Activated naive CD8-positive, alpha-beta T cell treated with anti-CD3 and anti-CD28 coated beads for 36 hours (primary cell): ENCODE data around the gene NKAPL. TPM values are rescaled to one million over a fixed set of nuclear protein-coding genes. Genes with fewer than 3 reads are reported as not detected.
A peak's percentile ranks its signal among the peaks of the same experiment; 100 is the strongest.

Experiments
- DNase-seq: peaks from one replicate; pipeline ENCODE4 v3.0.0; 2021
- H3K27ac Mint-ChIP-seq: one replicate; pipeline ENCODE4 v1.8.0; 2022; ENCODE audit warnings: mild to moderate bottlenecking, moderate library complexity, mixed read lengths
- H3K27me3 Mint-ChIP-seq: one replicate; pipeline ENCODE4 v1.8.0; 2022; ENCODE audit warnings: mild to moderate bottlenecking, mixed read lengths
- H3K36me3 Mint-ChIP-seq: one replicate; pipeline ENCODE4 v1.8.0; 2021; ENCODE audit warnings: mild to moderate bottlenecking, mixed read lengths
- H3K4me1 Mint-ChIP-seq: one replicate; pipeline ENCODE4 v1.8.0; 2021; ENCODE audit warnings: mixed read lengths
- H3K4me3 Mint-ChIP-seq: one replicate; pipeline ENCODE4 v1.8.0; 2022; ENCODE audit warnings: mild to moderate bottlenecking, moderate library complexity, mixed read lengths
- H3K9me3 Mint-ChIP-seq: one replicate; pipeline ENCODE4 v1.8.0; 2022; ENCODE audit warnings: mixed read lengths
- total RNA-seq, 2 experiments: library from RNA; stranded (reverse); gene quantifications; one replicate each; pipeline ENCODE4 v1.2.3, GENCODE V29; 2021

The NKAPL gene
- total RNA-seq: under 1 TPM; 0.46 to 0.64 TPM

DNA sequence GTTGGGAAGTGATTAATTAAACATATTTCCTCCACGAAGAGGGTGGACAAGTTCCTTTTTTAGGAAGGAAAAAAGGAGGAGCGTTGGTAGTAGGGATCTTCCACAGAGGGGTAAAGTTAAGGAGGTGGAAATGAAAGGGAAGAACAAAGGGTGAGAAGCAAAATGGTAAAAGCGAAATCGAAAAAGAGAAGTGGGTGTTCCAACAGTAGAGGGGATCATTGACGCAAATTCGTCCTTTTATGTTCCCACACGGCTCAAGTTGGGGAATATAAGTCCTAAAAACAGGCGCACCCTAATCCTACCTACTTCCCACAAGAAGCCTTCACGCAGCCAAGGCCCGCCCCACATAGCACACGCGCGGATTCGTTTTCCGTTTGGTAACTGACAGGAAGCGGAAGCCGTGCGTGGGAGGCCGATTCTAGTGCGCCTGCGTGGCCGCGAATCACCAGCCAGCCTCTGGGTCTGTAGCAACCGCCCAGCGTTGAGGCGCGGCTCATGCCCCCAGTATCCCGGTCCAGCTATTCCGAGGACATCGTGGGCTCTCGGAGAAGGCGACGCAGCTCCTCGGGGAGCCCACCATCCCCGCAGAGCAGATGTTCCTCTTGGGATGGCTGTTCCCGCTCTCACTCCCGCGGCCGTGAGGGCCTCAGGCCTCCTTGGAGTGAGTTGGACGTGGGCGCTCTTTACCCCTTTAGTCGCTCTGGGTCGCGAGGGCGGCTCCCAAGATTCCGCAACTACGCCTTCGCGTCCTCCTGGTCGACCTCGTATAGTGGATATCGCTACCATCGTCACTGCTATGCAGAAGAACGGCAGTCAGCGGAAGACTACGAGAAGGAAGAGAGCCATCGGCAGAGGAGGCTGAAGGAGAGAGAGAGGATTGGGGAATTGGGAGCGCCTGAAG, at the start of gene NKAPL:
TSS of gene NKAPL (plus strand) at position 421 of the 901 bp plus-strand sequence. CDS start at position 496, 75 bp downstream.
- peak within 1 kb of the TSS; percentile 65 for H3K27ac Mint-ChIP-seq
- H3K9me3 Mint-ChIP-seq: peaks cover 16% of the 10 kb centered on the region
- H3K4me1 Mint-ChIP-seq: peaks cover 7% of the 10 kb centered on the region
- DNase-seq: peak; percentile 68
- peak within 1 kb of the TSS; percentile 55 for H3K4me3 Mint-ChIP-seq
- H3K27me3 Mint-ChIP-seq: peaks cover 4% of the 10 kb centered on the region
- peaks cover 16% of the 10 kb centered on the region for H3K36me3 Mint-ChIP-seq

DNA sequence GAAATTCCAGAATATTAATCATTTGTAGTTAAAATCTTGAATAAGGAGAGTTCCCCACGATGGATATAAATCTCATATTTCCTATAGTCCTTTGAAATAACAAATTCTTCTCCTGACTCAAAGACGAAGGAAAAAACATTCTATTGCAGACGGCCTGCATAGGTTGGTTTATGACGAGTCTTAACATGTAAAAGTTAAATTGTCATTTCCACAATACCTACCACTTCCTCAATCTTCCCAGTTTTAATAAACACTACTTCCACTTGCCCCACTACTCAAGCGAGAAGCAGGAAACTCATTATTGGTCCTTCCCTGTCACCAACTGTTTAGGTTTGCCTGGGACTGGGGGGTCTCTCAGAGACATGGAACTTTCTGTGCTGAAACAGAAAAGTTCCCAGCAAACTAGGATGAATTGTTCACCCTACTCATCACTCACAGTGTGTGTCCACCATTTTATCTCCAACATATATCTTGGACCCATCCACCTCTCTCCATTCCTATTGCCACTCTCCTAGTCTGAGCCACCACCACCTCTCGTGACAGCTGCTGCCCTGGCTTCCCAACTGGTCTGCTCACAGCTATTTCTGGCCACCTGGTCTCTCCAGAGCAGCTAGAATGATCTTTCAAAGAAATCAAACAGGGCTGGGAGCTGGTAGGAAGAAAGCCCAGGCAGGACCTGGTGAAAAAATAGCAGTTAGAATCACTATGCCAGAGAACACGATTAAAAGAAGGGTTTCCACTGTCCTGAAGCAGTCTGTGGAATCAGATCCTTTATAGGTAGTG, 49.2 kb upstream of the NKAPL start:
- Mint-ChIP-seq H3K27ac (no peak overlapping the region), H3K4me1 (peaks cover 28% of the 10 kb centered on the region), H3K9me3 (peaks cover 12% of the 10 kb centered on the region), H3K27me3 (peaks cover 95% of the 10 kb centered on the region), H3K36me3 (peaks cover 1% of the 10 kb centered on the region), H3K4me3 (no peak overlapping the region)
- no peak for DNase-seq

DNA sequence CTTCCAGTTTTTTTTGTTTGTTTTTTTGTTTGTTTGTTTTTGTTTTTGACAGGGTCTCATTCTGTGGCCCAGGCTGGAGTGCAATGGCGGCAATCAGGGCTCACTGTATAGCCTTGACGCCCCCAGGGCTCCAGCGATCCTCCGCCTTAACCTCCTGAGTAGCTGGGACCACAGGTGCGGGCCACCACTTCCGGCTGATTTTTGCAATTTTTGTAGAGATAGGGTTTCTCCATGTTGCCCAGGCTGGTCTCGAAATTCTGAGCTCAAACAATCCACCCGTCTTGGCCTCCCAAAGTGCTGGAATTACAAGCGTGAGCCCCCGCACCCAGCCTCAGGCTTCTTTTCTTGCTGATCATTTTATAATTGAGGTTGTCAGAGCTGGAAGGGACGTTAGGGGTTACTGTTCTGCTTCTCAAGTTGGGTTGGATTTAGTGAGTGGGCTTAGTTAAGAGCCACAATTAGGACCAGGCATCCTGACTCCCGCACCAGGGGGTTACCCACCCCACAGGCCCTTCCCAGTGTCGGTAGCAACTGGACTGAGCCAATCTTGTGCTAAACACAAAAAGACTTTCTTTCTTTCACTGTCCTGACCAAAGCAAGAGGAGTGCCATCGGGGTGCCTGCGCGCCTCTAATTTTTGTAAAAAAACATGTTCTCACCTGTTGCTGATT, 47.1 kb upstream of the NKAPL start:
- peaks cover 1% of the 10 kb centered on the region for H3K9me3 Mint-ChIP-seq
- peak overlapping the region; percentile 7 for H3K27ac Mint-ChIP-seq
- peak; percentile 34 for DNase-seq
- peaks cover 28% of the 10 kb centered on the region for H3K4me1 Mint-ChIP-seq
- H3K27me3 Mint-ChIP-seq: peaks cover 95% of the 10 kb centered on the region
- H3K4me3 Mint-ChIP-seq: peak overlapping the region; percentile 74
- H3K36me3 Mint-ChIP-seq: peaks cover 1% of the 10 kb centered on the region

DNA sequence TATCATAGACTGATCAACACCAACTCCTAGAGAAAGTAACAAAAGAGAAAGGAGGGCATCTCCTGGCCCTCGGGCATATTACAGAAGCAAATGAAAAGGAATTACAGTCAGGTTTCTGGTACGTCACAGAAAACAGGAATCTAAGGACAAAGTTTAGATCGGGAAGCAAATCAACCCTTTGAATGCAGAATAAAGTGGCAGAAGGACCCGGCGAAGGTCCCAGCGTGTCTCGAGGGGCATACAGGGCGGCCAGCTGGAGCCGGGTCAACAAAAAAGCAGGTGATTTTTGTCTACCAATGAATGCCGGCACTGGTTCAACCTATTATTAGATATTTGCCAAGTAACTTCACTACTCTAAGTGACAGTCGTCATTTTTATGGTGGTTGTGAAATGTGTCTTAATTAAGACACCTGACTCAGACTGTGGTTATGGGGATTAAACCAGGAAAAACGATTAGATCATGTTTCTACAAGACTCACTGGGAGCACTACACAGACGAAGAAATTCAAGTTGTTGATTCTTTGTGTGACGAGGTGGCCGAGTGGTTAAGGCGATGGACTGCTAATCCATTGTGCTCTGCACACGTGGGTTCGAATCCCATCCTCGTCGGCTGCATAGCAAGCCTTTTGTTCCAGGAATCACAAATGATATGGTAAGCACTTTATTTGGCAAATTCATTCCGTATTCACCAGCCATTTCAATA, 46.4 kb upstream of the NKAPL start:
- peaks cover 93% of the 10 kb centered on the region for H3K27me3 Mint-ChIP-seq
- peak; percentile 73 for DNase-seq
- H3K4me3 Mint-ChIP-seq: peak overlapping the region; percentile 74
- H3K27ac Mint-ChIP-seq: peak overlapping the region; percentile 60
- peaks cover 1% of the 10 kb centered on the region for H3K36me3 Mint-ChIP-seq
- H3K4me1 Mint-ChIP-seq: peaks cover 22% of the 10 kb centered on the region
- H3K9me3 Mint-ChIP-seq: peaks cover 1% of the 10 kb centered on the region

DNA sequence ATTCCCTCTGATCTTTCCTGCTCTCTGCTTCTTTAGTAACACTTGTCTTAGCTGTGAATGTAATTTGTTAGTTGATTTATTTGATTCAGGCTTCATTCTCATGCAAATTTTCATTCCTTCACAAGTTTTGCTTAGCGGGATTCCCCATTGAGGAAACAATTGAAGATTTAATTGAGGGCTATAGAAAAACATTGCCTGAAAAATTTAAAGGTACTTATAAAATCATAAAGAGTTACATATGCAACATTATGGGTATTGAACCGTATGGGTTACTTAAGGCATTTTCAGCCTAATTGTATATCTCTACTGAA, 45.9 kb upstream of the NKAPL start:
- H3K4me1 Mint-ChIP-seq: peaks cover 20% of the 10 kb centered on the region
- H3K27ac Mint-ChIP-seq: no peak overlapping the region
- peaks cover 93% of the 10 kb centered on the region for H3K27me3 Mint-ChIP-seq
- H3K9me3 Mint-ChIP-seq: peaks cover 1% of the 10 kb centered on the region
- no peak overlapping the region for H3K4me3 Mint-ChIP-seq
- DNase-seq: no peak
- peaks cover 1% of the 10 kb centered on the region for H3K36me3 Mint-ChIP-seq

DNA sequence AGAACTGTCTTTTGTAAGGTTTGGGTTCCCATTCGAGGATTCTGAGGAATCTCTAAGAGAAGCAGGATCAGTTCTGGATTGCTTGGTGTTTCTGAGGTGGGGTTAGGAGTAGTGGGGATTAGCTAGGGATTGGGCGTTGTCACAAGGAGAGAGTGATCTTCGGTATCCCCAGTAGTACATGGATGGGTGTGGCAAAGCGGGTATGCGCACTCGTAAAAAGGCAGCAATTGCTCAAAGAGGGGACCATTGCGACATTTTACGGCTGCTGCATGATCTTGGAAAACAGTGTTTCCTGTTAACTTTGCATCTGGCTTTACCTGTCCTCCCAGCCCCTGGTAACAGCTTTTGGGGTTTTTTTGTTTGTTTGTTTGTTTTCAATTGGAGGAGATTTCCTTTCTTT, 43.7 kb upstream of the NKAPL start:
- peaks cover 93% of the 10 kb centered on the region for H3K27me3 Mint-ChIP-seq
- H3K9me3 Mint-ChIP-seq: peaks cover 1% of the 10 kb centered on the region
- H3K4me1 Mint-ChIP-seq: peaks cover 19% of the 10 kb centered on the region
- H3K36me3 Mint-ChIP-seq: peaks cover 1% of the 10 kb centered on the region
- H3K27ac Mint-ChIP-seq: no peak overlapping the region
- no peak overlapping the region for H3K4me3 Mint-ChIP-seq
- no peak for DNase-seq

DNA sequence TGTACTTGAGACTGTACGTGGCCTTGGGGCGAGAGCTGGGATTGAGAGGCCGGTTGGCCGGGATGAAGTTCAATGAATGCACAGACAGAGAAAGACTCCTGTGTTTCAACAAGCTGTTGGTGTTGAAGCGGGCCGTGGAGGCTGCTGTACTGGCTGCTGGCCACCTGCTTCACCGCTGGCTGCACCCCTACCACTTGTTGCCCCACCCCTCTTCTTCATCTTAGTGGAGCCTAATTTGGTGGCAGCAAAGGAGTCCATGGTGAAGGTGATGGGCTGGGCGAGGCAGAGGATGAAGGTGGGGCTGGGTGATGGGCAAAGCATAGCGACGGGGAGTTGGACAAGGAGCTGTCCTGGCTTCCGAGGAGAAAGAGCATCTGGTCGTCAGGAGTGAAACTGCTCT, 41.2 kb upstream of the NKAPL start:
- DNase-seq: no peak
- Mint-ChIP-seq H3K4me1 (peaks cover 9% of the 10 kb centered on the region), H3K27ac (no peak overlapping the region), H3K9me3 (no peaks in the 10 kb centered on the region), H3K27me3 (peaks cover 94% of the 10 kb centered on the region), H3K4me3 (peak overlapping the region; percentile 15), H3K36me3 (no peaks in the 10 kb centered on the region)

DNA sequence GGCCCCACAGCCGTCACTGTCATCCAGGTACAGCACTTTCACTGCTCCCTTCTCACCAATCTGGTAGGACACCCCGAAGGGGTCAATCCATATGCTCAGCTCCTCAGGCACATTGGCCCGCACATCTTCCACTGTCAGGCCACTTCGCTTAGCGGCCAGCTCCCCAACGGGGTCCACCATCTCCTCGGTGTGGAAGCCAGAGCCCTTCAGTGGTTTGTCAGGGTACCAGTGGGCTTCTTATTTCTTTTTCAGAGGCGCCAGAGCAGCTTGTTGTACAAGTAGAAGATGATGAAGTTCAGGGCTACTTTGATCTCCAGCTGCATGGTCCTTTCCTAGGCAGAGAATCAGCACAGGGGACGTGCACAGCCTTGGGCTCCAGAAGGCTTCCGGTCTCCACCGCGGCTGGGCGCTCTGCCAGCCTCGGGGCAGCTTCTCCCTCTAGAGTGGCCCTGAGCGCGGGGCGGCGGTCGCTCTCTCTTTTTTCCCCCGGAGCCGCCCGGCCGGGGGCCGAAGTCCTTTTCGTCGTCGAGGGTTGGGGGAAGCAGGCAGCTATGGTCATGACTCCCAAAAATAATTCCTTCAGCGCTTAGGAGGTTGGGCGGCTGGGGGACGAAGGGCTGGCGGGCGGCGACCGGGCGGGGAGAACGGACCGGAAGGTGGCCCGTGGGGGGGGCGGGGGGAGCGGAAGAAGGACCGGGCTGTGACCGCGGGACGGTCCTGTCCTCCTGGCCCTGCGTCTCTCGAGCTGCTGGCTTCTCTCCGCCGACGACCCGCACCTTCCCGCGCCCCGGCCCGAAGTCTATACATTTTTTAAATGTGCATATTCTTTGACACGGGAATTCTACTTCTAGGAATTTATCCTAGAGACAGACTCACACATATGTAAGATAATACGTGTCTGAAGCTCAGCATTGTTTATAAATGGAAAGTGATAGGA, 40.5 kb upstream of the NKAPL start:
- peak; percentile 40 for DNase-seq
- no peaks in the 10 kb centered on the region for H3K36me3 Mint-ChIP-seq
- peaks cover 7% of the 10 kb centered on the region for H3K4me1 Mint-ChIP-seq
- no peak overlapping the region for H3K27ac Mint-ChIP-seq
- H3K9me3 Mint-ChIP-seq: no peaks in the 10 kb centered on the region
- H3K4me3 Mint-ChIP-seq: peak overlapping the region; percentile 76
- peaks cover 94% of the 10 kb centered on the region for H3K27me3 Mint-ChIP-seq

DNA sequence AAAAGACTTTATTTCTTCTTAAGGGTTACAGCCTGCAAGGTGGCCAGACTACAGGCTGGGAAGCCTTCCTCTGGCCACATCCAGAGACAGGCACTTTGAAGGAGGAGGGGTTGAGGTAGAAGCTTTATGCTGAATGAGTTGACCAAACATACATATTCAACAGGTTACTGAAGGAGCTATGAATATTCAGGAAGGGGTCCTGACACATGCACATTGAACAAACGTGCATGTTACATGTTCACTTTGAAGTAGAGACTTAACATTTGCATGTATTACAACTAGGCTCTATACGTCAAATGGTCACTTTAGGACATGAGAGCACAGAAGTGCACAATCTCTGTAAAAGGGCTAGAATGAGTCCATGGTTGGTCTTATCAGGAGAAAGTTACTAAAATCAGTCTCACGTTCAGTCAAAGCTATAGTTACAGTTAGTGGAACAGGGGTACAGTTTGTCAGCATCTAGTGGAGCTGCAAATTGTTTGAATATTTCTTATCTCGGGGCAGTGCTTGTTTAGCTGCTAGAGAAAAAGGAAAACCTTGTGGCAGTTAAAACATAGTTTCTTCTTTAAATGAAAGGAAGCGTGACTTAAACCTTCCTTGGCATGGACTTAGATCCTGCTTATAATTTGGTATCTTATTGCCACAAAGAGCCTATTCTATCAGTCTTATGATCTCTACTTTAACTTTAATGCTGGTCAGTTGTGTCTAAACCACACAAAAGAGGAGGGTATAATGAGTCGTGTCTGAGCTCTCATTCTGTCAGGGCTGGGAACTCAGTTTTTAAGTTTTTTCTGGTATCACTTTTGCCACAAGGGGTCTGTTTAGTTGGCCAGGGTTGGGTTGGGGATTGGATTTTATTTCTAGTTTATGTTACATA, 38.6 kb upstream of the NKAPL start:
- DNase-seq: no peak
- Mint-ChIP-seq H3K27ac (no peak overlapping the region), H3K9me3 (no peaks in the 10 kb centered on the region), H3K4me3 (no peak overlapping the region), H3K27me3 (peaks cover 92% of the 10 kb centered on the region), H3K36me3 (peaks cover 3% of the 10 kb centered on the region), H3K4me1 (peaks cover 12% of the 10 kb centered on the region)

DNA sequence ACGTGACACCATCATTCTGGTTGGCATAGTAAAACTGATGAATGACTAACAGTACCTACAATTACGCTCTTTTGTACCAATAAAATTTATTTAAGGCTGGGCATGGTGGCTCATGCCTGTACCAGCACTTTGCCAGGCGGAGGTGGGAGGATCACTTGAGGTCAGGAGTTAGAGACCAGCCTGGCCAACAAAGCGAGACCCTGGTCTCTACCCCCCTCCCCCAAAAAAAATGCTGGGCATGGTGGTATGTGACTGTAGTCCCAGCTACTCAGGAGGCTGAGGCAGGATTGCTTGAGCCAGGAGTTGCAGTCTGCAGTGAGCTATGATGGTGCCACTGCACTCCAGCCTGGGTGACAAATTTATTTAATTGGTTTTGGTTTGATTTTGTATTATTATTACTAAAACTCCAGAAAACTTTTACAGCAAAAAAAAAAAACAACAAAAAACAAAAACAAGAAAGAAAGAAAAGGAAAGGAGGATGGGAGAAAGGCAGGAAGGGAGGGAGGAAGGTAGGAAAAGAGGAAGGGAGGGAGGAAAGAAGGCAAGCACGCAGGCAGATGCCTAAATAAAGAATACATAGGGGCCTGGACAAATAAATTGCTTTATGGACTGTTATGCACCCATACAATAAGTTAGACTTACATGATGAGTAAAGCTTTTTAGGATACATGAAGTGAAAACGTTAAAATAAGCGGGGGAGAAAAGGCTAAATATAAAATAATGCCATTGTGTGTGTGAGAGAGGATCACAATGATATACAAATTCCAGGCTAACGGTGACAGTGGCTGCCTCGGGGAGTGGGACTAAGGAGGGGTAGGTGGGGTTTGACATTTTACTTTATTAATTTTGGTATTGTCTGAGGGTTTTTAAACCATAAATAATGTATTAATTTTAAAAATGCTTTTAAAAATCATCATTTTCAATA, 34.7 kb upstream of the NKAPL start:
- peak overlapping the region; percentile 87 for H3K4me3 Mint-ChIP-seq
- no peaks in the 10 kb centered on the region for H3K9me3 Mint-ChIP-seq
- DNase-seq: no peak
- peak overlapping the region; percentile 23 for H3K27ac Mint-ChIP-seq
- peaks cover 3% of the 10 kb centered on the region for H3K36me3 Mint-ChIP-seq
- peaks cover 59% of the 10 kb centered on the region for H3K27me3 Mint-ChIP-seq
- H3K4me1 Mint-ChIP-seq: peaks cover 15% of the 10 kb centered on the region

DNA sequence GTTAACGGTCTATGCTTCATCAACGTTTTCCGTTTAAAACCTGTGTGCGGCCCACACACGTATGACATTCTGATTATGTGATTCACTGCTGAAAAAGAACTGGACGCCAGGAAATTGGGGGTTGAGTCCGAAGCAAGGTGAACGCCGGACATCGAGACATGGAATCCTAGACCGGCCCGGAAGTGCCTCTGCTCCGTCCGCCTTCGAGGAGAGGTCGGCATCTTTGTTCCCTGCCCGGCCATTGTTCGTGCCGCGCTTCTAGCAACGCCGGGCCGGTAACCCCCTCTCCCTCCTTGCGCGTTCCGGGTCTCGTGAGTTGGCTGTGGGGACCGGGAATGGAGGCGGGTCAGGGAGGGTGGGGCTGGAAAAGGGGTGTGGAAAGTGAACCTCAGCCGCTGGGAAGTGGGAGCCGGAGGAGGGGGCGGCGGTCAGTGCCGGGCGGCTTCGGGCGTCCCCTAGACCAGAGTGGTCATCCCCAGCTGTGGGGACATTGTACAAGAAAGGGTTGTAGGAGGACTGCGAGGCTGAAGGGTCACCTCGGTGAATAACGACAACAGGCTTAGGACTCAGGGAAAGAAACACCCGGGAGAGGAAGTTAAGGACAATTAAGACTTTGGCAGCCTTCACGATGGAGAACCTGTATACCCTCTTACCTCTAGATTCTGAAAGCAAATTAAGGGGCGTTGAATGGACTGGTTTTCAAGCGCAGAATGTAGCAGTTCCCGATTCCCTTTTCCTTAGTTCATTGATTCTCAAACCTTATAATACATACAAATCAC, 33.9 kb upstream of the NKAPL start, which contains the start of gene ZSCAN9:
TSS of gene ZSCAN9 (plus strand) at position 220 of the 779 bp plus-strand sequence. CDS start 1,810 bp downstream, outside the sequence.
- DNase-seq: peak; percentile 50
- Mint-ChIP-seq H3K36me3 (peaks cover 7% of the 10 kb centered on the region), H3K9me3 (no peaks in the 10 kb centered on the region), H3K4me3 (peak within 1 kb of the TSS; percentile 87), H3K27me3 (peaks cover 50% of the 10 kb centered on the region), H3K27ac (peak within 1 kb of the TSS; percentile 76), H3K4me1 (peaks cover 15% of the 10 kb centered on the region)
